ENCODE results near the gene ZNF688.

ZNF688 gene

DNA sequence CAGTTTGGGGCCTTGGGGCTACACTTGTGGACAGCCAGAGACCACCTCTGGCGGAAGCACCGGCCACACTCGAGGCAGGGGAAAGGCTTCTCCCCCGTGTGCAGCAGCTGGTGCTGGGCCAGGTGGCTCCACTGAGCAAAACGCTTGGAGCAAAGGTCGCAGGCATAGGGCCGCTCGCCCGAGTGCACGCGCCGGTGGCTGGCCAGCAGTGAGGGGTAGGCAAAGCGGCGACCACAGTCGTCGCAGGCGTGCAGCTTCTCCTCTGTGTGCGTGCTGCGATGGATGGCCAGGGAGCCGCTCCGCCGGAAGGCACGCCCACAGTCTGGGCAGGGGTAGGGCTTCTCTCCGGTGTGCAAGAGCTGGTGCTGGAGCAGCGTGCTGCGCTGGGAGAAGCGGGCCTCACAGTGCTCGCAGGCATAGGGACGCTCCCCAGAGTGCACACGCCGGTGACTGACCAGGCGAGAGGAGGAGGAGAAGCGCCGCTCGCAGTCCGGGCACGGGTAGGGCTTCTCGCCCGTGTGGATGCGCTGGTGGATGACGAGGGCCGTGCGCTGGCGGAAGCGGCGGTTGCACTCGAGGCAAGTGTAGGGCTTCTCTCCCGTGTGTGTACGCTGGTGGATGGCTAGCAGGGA lies 32.9 kb upstream of the ZNF688 start:
- CTCF ChIA-PET, result interaction anchor here (1.4 to 2.8 kb wide), 2 partner anchors 11 to 25 kb away, joined by 3 to 11 read pairs; no protein-coding TSS in a partner anchor
- DNase-seq (ENCODE audit: extremely low spot score), result no peak
- TF ChIP-seq CTBP1 (IDR thresholded peaks at IDR 0.05; ENCODE audit: borderline replicate concordance), result no peak
- no peak for TF ChIP-seq FOXM1 (IDR thresholded peaks at IDR 0.05; ENCODE audit: borderline replicate concordance)
- no peak for TF ChIP-seq SUZ12 (IDR thresholded peaks at IDR 0.05)
- no peak for TF ChIP-seq ARNT (IDR thresholded peaks at IDR 0.05)
- TF ChIP-seq FOXA1 (IDR thresholded peaks at IDR 0.05), result no peak
- TF ChIP-seq HDGF (IDR thresholded peaks at IDR 0.05; ENCODE audit: borderline replicate concordance), result no peak
- no peak for TF ChIP-seq SP1 (IDR thresholded peaks at IDR 0.05)
- TF ChIP-seq, protein P1, sequence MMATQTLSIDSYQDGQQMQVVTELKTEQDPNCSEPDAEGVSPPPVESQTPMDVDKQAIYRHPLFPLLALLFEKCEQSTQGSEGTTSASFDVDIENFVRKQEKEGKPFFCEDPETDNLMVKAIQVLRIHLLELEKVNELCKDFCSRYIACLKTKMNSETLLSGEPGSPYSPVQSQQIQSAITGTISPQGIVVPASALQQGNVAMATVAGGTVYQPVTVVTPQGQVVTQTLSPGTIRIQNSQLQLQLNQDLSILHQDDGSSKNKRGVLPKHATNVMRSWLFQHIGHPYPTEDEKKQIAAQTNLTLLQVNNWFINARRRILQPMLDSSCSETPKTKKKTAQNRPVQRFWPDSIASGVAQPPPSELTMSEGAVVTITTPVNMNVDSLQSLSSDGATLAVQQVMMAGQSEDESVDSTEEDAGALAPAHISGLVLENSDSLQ (IDR thresholded peaks at IDR 0.05), result no peak
- no peak for TF ChIP-seq FOXK2 (IDR thresholded peaks at IDR 0.05)
- no peak for TF ChIP-seq ELF4 (IDR thresholded peaks at IDR 0.05)
- POLR2A ChIA-PET, result interaction anchor here (1.0 to 1.9 kb wide), 3 partner anchors 11 to 46 kb away, joined by 3 to 5 read pairs (median 4); partner anchors contain the start of genes ZNF688 and ZNF764

DNA sequence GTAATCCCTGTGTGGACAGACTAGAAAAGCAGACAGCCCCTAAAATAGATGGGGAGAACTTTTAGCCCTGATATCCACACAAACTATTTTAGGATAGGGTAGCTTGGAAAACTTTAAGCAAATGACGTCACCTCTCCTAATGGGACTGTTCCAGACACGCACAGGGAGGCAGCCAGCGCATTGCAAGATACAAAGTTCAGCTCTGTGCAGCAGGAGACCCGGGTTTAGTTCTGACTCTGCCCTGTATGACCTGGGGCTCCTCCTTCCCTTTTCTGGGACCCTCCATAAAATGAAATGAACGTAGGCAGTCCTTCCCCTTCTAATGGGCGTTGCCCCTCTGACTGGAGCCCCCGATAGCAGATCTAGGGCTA lies 32.4 kb upstream of the ZNF688 start:
- no peak for DNase-seq (ENCODE audit: extremely low spot score)
- TF ChIP-seq ZNF384 (IDR thresholded peaks at IDR 0.05) (no peak), SUZ12 (IDR thresholded peaks at IDR 0.05) (no peak), SP1 (IDR thresholded peaks at IDR 0.05) (no peak), FOXK2 (IDR thresholded peaks at IDR 0.05) (no peak), HDGF (IDR thresholded peaks at IDR 0.05; ENCODE audit: borderline replicate concordance) (no peak), FOXM1 (IDR thresholded peaks at IDR 0.05; ENCODE audit: borderline replicate concordance) (no peak), LEF1 (IDR thresholded peaks at IDR 0.05; ENCODE audit: borderline replicate concordance) (no peak), BHLHE40 (IDR thresholded peaks at IDR 0.05; ENCODE audit: borderline replicate concordance) (no peak), CTBP1 (IDR thresholded peaks at IDR 0.05; ENCODE audit: borderline replicate concordance) (no peak), ELF4 (IDR thresholded peaks at IDR 0.05) (no peak), ARNT (IDR thresholded peaks at IDR 0.05) (no peak), NFRKB (IDR thresholded peaks at IDR 0.05) (no peak), FOXA1 (IDR thresholded peaks at IDR 0.05) (no peak), L3MBTL2 (conservative IDR thresholded peaks at IDR 0.05) (no peak), TARDBP (IDR thresholded peaks at IDR 0.05) (no peak)
- TF ChIP-seq, protein P1 (IDR thresholded peaks at IDR 0.05), result no peak
- POLR2A ChIA-PET, result interaction anchor here (1.0 to 1.9 kb wide), 3 partner anchors 11 to 46 kb away, joined by 3 to 5 read pairs (median 4); partner anchors contain the start of genes ZNF688 and ZNF764
- CTCF ChIA-PET, result interaction anchor here (1.4 to 2.8 kb wide), 2 partner anchors 12 to 26 kb away, joined by 3 to 11 read pairs; no protein-coding TSS in a partner anchor

DNA sequence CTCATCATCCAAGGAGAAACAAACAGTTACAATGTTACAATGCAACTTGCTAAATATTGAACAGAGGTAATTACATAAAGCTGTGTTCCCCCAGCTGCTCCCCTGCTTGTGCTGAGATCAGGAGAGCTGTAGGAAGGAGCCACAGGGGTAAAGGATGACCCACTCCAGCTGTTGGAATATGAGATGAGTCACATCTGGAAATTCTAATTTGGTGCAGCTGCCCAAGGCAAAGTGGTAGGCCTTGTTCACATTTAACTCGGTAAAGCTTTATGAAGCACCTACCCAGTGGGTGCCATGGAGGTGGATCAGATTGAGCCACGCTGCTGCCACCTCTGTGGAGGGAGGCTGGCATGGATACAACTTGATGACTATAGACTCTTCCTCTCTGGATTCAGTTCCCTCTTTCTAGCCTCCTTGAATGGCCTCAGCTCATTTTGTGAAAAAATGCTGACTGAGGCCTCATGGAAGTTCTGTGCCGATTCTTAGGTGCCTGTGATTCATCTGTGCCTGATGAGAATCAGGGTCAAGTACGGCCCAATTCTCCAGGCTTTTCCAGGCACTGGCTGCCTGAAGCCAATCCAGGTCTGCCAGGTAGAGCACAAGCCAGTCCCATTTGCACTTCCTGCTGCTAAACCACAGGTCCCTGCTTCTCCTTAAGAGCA lies 31.2 kb upstream of the ZNF688 start:
- POLR2A ChIA-PET, result interaction anchor here (0.7 to 3.6 kb wide), 13 partner anchors 7 to 196 kb away, joined by 3 to 25 read pairs (median 4); partner anchors contain the start of genes DCTPP1, ZNF688, ZNF689 and ZNF747
- TF ChIP-seq, protein P1 (IDR thresholded peaks at IDR 0.05), result no peak
- TF ChIP-seq HDGF (IDR thresholded peaks at IDR 0.05; ENCODE audit: borderline replicate concordance) (no peak), FOXK2 (IDR thresholded peaks at IDR 0.05) (no peak), SUZ12 (IDR thresholded peaks at IDR 0.05) (no peak), CTBP1 (IDR thresholded peaks at IDR 0.05; ENCODE audit: borderline replicate concordance) (no peak), ARNT (IDR thresholded peaks at IDR 0.05) (no peak), ZNF384 (IDR thresholded peaks at IDR 0.05) (no peak), SP1 (IDR thresholded peaks at IDR 0.05) (no peak), L3MBTL2 (conservative IDR thresholded peaks at IDR 0.05) (no peak), TARDBP (IDR thresholded peaks at IDR 0.05) (no peak), ELF4 (IDR thresholded peaks at IDR 0.05) (no peak), LEF1 (IDR thresholded peaks at IDR 0.05; ENCODE audit: borderline replicate concordance) (no peak), FOXA1 (IDR thresholded peaks at IDR 0.05) (no peak), FOXM1 (IDR thresholded peaks at IDR 0.05; ENCODE audit: borderline replicate concordance) (no peak), NFRKB (IDR thresholded peaks at IDR 0.05) (no peak), BHLHE40 (IDR thresholded peaks at IDR 0.05; ENCODE audit: borderline replicate concordance) (no peak)
- CTCF ChIA-PET, result interaction anchor here (1.0 to 2.8 kb wide), 3 partner anchors 13 to 37 kb away, joined by 3 to 11 read pairs (median 3); no protein-coding TSS in a partner anchor
- no peak for DNase-seq (ENCODE audit: extremely low spot score)

DNA sequence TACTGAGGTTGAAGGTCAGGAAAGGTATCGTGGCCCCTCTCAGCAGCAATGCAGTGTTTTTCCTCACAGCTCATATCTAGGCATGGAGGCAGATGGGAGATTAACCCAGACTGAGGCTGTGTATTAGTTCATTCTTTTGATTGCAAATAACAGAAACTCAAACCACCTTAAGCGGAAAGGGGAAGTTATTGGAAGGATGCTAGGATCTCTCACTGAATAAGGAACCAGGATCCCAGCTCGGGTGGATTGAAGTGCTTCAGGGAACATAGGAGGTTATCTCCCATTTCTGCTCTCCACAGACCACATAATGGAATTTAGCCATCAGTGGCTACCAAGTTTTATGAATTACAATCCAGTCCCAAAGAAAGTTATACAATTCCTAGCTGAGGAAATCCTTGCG lies 30.5 kb upstream of the ZNF688 start:
- no peak for DNase-seq (ENCODE audit: extremely low spot score)
- no peak for TF ChIP-seq L3MBTL2 (conservative IDR thresholded peaks at IDR 0.05)
- no peak for TF ChIP-seq ZNF384 (IDR thresholded peaks at IDR 0.05)
- TF ChIP-seq FOXA1 (IDR thresholded peaks at IDR 0.05), result no peak
- TF ChIP-seq, protein P1 (IDR thresholded peaks at IDR 0.05), result no peak
- no peak for TF ChIP-seq SUZ12 (IDR thresholded peaks at IDR 0.05)
- no peak for TF ChIP-seq CTBP1 (IDR thresholded peaks at IDR 0.05; ENCODE audit: borderline replicate concordance)
- no peak for TF ChIP-seq TARDBP (IDR thresholded peaks at IDR 0.05)
- ChIA-PET POLR2A (interaction anchor here (1.0 to 3.6 kb wide), 9 partner anchors 8 to 172 kb away, joined by 3 to 25 read pairs (median 4); partner anchors contain the start of genes DCTPP1, ZNF688, ZNF689 and ZNF747), CTCF (interaction anchor here (0.6 to 2.8 kb wide), 4 partner anchors 14 to 226 kb away, joined by 3 to 11 read pairs (median 3); no protein-coding TSS in a partner anchor)

All from HEK293T (cell line).